GM12801 (cell line): ENCODE data around the gene CNPPD1.

Source experiments
- TF ChIP-seq, protein P1 (sequence below): IDR thresholded peaks from one replicate; pipeline ENCODE4 v1.5.1; 2011; ENCODE audit warnings: control low read depth; ENCODE audit not compliant: insufficient read length; ENCODE audit errors: extremely low read depth

The CNPPD1 gene

DNA sequence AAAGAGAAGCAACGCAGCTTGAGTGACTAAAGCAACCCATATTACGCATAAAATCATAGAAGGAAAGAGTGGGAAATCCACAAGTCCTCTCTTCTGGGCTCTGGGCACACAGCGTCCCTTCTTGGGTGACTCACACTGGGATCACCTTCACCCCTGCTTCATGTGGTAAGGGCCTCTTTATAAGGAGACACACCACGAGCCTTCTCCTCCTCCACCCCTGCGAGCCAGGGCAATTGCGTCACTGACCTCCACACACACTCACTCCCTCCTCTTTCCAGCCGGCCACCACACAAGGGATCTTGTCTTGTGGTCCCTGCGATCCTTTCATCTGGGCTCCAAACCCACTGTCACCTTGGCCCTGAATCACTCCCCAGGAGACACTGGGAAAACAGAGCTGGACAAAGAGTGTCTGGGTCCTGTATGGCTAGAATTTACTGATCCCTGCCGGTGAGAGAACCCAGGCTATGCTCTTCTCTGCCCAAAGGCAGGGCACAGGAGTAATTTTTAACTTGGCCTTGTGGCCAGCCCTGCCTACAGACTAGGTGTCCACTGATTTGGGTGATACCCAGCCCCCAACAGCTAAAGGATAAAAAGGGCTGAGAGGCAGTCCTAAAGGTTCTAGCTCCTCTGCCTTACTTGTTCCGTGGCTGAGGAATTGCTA lies 51.4 kb downstream of the CNPPD1 start:
- TF ChIP-seq, protein P1, sequence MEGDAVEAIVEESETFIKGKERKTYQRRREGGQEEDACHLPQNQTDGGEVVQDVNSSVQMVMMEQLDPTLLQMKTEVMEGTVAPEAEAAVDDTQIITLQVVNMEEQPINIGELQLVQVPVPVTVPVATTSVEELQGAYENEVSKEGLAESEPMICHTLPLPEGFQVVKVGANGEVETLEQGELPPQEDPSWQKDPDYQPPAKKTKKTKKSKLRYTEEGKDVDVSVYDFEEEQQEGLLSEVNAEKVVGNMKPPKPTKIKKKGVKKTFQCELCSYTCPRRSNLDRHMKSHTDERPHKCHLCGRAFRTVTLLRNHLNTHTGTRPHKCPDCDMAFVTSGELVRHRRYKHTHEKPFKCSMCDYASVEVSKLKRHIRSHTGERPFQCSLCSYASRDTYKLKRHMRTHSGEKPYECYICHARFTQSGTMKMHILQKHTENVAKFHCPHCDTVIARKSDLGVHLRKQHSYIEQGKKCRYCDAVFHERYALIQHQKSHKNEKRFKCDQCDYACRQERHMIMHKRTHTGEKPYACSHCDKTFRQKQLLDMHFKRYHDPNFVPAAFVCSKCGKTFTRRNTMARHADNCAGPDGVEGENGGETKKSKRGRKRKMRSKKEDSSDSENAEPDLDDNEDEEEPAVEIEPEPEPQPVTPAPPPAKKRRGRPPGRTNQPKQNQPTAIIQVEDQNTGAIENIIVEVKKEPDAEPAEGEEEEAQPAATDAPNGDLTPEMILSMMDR: no peak

DNA sequence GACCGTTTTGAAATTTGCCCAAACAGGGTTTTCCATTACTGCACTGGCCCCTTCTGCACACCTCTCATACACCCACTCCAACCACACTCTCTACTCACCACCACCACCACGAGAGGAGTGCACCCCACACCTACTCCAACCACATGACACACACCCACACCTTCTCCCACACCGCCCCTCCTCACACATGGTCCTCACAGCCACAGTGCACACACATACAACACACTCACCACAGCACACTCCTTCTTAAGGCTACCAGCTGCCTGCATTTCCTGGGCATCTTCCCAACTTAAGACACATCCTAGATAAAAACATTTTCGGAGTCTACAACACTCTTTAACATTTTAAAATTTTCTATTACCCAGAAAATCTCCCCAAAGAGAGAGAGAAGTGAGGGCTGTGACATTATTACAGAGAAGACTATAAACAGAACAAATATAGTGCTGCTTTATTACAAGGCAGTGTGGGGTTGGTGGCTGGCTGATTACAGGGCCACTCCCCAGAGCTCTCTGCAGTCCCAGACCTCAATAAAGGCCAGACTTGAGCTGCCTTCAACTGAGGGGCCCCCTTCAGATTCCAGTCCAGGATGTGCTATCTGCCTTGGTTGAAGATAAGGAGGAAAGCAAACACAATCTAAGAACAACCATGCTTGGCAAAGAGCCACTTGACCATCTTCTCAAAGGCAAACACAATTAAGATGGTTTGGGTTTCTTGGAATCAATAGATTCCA lies 52.2 kb downstream of the CNPPD1 start:
- TF ChIP-seq, protein P1: no peak

DNA sequence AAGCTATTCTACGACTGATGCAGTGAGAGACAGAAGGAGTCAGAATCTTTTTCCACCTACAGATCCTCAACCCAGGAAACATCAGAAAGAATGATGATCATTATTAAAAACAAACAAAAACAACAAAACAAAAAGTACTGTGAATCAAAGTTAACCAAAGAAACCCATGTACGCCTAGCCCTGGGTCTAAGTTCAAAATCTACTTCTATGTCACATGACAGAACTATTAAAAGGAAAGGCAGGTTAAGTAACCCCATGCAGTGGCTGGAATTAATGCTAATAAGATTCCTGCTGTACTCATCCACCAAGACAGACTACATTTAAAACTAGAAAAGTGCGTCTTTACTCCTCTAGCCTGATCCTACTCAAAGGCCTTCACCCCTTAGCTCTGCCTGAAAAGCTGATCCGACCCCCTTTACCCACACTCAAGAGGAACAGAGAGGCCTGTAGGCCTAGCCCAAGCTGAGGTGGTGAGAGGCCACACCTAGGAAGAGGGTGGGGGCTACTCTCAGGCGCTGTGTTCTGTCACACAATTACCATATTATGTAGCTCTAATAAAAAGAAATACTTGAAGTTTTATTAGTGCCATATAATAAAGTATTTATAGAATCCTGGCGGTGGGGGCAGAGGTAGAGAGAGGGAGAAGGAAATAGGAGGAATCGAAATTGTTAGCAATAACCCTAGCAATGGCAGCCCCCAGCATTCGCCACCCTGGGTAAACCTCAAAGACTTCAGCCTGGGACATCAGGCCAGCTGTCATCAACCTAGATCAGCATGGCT lies 53.2 kb downstream of the CNPPD1 start:
- TF ChIP-seq, protein P1: no peak

DNA sequence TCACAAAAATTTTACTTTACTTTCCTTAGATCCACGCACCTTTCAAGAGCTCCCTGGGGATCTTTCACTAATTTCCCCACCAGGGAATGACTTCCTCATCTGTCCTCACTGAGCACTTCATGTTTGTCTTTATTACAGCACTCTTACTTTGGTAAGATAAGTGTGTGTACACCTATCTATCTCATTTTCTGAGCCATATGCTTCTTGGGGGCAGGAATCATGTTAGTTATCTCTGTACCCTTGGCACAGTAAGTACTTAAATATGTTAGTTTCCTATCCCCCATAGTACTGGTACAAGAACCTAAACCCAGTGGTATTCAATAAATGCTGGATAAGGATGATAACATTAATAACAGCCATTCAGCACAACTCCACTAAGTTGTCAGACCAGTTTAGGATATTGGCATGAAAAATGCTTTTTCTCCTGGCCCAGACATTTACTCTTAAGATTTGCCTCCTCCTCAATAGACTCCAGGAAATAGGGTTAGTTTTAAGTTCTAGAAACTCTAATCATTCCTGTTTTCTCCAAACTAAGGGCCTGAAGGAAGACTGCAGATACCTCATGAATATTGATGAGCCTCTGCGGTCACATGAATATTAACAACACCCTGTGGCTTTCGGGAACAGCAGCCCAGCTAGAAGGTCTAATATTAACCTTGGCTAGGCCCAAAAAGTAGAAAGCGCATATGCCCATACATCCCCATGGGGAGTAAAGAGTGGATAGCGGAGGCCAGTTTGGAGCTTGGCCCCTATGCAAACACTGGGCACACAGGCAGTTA lies 54.3 kb downstream of the CNPPD1 start:
- TF ChIP-seq, protein P1: no peak
